ENCODE results near the gene KLB. TPM values are rescaled to one million over a fixed set of nuclear protein-coding genes. Genes with fewer than 3 reads are reported as not detected.

Gene KLB
- total and polyA plus RNA-seq, 2 experiments from 2014 or later: 0.03 to 0.19 TPM

DNA sequence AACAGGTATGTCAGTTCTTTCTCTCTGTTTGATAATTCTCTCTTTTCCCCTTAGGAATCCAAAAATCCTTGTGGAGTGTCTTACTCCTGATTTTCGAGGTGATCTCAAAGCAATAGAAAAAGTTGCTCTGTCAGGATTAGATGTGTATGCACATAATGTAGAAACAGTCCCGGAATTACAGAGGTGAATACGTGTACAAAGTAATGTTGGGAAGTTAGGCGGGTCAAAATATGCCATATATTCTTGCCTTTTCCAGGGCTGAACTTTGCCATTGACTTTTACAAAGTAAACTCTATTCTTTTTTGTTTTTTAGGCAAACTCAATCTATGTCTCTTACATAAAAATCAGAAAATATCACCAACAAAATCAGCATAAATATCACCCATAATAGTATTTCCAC, 60.7 kb downstream of the KLB start (continued):
- TF ChIP-seq REST (IDR thresholded peaks at IDR 0.05; ENCODE audit: unreplicated experiment) (no peak), ZNF331 (CRISPR knock-in tag; IDR thresholded peaks at IDR 0.05; ENCODE audit: low read depth) (no peak), ZNF462 (CRISPR knock-in tag; IDR thresholded peaks at IDR 0.05) (no peak)

DNA sequence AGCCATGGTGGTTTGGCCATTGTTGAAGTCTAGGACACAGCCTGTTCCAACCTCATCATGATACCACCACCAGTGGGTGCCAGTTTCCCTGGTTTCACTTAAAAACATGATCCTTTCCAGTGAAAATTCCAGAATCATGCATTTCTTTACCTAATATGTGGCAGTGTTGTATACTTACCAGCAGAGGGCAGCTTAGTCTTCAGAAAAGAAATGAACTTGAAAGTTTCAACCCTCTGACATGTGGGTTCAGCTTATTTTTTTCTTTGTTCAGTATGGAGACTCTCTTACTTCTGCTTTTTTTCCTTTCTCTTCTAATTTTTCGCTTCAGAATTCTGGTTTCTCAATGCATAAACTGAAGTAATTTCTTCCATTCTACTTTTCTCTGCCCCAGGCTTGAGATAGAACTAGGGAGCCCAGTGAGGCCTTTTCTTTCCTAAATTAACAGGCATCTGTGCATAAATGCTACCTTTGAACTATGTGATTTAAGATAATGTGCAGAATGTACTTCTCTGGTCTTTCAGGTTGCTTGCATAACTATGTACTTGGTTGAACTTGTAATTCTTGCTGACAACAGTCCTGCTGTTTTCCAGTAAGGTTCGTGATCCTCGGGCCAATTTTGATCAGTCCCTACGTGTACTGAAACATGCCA, 62.8 kb downstream of the KLB start:
- DNase-seq (ENCODE audit: low spot score) (peak; percentile 90), ATAC-seq (peak; percentile 85)
- H3K27me3 ChIP-seq (ENCODE audit: insufficient read depth): no peaks in the 10 kb centered on the region
- TF ChIP-seq, protein P1, sequence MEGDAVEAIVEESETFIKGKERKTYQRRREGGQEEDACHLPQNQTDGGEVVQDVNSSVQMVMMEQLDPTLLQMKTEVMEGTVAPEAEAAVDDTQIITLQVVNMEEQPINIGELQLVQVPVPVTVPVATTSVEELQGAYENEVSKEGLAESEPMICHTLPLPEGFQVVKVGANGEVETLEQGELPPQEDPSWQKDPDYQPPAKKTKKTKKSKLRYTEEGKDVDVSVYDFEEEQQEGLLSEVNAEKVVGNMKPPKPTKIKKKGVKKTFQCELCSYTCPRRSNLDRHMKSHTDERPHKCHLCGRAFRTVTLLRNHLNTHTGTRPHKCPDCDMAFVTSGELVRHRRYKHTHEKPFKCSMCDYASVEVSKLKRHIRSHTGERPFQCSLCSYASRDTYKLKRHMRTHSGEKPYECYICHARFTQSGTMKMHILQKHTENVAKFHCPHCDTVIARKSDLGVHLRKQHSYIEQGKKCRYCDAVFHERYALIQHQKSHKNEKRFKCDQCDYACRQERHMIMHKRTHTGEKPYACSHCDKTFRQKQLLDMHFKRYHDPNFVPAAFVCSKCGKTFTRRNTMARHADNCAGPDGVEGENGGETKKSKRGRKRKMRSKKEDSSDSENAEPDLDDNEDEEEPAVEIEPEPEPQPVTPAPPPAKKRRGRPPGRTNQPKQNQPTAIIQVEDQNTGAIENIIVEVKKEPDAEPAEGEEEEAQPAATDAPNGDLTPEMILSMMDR (conservative IDR thresholded peaks at IDR 0.05; ENCODE audit: low read depth in 2 of 2): peak; percentile 79 to 97
- no peak for TF ChIP-seq NANOG (IDR thresholded peaks at IDR 0.05; ENCODE audit: borderline replicate concordance)
- Mint-ChIP-seq H3K27ac (peak overlapping the region; percentile 94), H3K9me3 (no peaks in the 10 kb centered on the region), H3K36me3 (ENCODE audit: low read depth) (peaks cover 66% of the 10 kb centered on the region), H3K27me3 (ENCODE audit: insufficient read depth, low read depth, poor library complexity) (peaks cover 2% of the 10 kb centered on the region), H3K4me1 (no peaks in the 10 kb centered on the region), H3K4me3 (no peak overlapping the region)
- peaks cover 42% of the 10 kb centered on the region for H3K36me3 ChIP-seq (ENCODE audit: insufficient read depth)
- no peak overlapping the region for H2AFZ ChIP-seq
- no peaks in the 10 kb centered on the region for H4K20me1 ChIP-seq (replicated peaks; ENCODE audit: insufficient read depth)
- no peaks in the 10 kb centered on the region for H3K4me1 ChIP-seq (ENCODE audit: insufficient read depth)
- no peak overlapping the region for H3K4me2 ChIP-seq
- H3K27ac ChIP-seq (ENCODE audit: low read depth): peak overlapping the region; percentile 51
- H3K4me3 ChIP-seq: no peak overlapping the region
- H3K79me2 ChIP-seq (replicated peaks; ENCODE audit: insufficient read depth): no peaks in the 10 kb centered on the region
- no peaks in the 10 kb centered on the region for H3F3A ChIP-seq (replicated peaks; ENCODE audit: low read depth)
- no peaks in the 10 kb centered on the region for H3K9me2 ChIP-seq (ENCODE audit: insufficient read depth)
